Epithelial cell of esophagus (primary cell): Measurements from ENCODE around the gene COPZ2.
A peak's percentile ranks its signal among the peaks of the same experiment; 100 is the strongest.
"Not testable (repeated sequence)": the region's sequence is repeated elsewhere in the genome, so short reads cannot be mapped to it uniquely, and the experiment has no call there.

Experiments used
- DNase-seq: peaks from one replicate; pipeline ENCODE4 v3.0.0; 2010; ENCODE audit warnings: low read depth
- H3K4me3 ChIP-seq: 2 replicates; pipeline ENCODE4 v1.5.1; 2011; ENCODE audit warnings: mild to moderate bottlenecking, low read length, control low read depth
- TF ChIP-seq, protein P1 (sequence below): IDR thresholded peaks from 2 replicates; pipeline ENCODE4 v1.5.1; 2011; ENCODE audit warnings: low read depth, mild to moderate bottlenecking, low read length, control low read depth, inconsistent platforms; ENCODE audit not compliant: insufficient read depth; ENCODE audit errors: missing control alignments

COPZ2 gene

DNA sequence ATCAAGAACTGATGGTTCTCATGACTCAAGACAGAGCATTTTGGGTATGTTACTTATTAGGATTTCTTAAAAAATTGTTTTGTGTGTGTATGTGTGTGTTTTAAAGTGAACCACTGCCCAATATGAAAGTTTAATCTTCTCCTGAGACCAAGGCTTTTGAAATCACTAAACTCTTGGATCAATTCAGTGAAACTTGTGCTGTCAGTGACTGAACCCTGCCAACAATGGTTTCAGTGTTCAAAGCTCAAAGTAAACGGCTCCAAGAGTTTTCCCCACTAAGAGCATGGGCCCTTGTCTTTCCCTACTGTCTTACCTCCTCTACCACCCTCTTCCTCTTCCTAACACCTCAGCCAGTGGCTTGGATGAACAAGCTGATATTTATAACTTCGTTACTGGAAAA, 32.6 kb upstream of the COPZ2 start:
- TF ChIP-seq, protein P1, sequence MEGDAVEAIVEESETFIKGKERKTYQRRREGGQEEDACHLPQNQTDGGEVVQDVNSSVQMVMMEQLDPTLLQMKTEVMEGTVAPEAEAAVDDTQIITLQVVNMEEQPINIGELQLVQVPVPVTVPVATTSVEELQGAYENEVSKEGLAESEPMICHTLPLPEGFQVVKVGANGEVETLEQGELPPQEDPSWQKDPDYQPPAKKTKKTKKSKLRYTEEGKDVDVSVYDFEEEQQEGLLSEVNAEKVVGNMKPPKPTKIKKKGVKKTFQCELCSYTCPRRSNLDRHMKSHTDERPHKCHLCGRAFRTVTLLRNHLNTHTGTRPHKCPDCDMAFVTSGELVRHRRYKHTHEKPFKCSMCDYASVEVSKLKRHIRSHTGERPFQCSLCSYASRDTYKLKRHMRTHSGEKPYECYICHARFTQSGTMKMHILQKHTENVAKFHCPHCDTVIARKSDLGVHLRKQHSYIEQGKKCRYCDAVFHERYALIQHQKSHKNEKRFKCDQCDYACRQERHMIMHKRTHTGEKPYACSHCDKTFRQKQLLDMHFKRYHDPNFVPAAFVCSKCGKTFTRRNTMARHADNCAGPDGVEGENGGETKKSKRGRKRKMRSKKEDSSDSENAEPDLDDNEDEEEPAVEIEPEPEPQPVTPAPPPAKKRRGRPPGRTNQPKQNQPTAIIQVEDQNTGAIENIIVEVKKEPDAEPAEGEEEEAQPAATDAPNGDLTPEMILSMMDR = no peak
- no peak for DNase-seq
- H3K4me3 ChIP-seq = no peak overlapping the region

DNA sequence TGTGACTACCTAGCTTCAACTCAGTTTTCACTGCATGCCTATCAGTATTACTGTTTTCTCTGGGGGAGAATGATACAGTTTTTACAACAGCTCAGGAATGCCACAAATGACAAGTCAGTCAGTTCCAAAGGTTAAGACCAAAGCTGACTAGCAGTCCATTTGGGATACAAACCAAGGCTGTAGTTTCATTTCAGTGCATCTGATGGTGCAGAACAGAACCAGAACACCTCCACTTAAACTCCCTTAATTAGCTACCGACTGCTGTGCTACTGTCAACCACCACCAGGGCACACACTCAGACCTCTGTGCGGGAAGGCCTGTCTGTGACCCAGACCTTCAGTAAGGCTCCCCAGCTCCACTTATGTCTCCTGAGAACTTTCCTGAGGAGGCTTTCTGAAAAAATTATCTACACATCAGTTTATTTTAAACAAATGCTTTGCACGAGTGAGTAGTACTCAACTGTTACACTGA, 30.9 kb upstream of the COPZ2 start:
- TF ChIP-seq, protein P1 = peak; percentile 53
- no peak overlapping the region for H3K4me3 ChIP-seq
- DNase-seq = no peak

DNA sequence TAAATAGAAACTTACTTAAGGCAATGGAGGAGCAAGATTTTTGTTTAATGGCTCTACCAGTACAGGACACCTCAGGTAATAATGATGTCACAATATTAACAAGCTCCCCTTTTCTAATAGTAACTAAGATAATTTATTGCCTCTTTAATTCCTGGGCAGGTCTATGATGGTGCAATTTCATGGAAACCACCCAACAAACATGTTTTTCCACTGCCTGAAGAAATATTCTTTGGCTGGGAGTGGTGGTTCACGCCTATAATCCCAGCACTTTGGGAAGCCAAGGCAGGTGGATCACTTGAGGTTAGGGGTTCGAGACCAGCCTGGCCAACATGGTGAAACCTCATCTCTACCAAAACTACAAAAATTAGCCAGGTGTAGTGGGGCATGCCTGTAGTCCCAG, 30.2 kb upstream of the COPZ2 start:
- not testable (repeated sequence) for H3K4me3 ChIP-seq
- DNase-seq = peak; percentile 54

DNA sequence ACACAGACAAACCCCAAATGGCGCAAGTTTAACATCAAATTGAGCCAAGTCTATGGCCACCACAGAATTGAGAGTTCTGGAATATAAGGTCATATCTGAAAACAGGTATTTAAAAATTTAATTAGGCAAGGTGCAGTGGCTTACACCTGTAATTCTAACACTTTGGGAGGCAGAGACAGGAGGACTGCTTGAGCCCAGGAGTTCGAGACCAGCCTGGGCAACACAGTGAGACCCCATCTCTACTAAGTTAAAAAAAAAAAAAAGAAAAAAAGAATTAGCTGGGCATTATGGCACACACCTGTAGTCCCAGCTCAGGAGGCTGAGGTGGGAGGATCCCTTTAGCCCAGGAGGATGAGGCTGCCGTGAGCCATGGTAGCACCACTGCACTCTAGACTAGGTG, 29.6 kb upstream of the COPZ2 start:
- TF ChIP-seq, protein P1 = no peak
- DNase-seq = no peak
- no peak overlapping the region for H3K4me3 ChIP-seq

DNA sequence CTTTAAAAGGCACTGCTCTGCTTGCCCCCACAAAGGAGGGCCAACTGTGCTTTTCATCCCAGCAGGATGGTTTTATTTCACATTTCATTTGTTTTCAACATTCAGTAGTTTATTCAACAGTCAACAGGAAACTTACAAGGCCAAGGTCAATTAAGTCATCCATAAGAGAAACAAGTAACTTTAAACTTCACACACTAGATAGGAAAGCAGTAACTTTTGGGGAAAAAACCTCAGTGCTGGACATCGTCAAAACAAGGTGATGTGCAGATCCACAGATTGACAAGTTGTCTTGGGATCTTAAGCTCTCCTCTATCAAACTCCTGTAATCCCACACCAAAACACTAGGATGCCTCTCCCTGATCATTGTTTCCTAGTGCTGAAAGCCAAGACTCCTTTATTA, 29.1 kb upstream of the COPZ2 start:
- TF ChIP-seq, protein P1 = no peak
- DNase-seq = no peak
- no peak overlapping the region for H3K4me3 ChIP-seq

DNA sequence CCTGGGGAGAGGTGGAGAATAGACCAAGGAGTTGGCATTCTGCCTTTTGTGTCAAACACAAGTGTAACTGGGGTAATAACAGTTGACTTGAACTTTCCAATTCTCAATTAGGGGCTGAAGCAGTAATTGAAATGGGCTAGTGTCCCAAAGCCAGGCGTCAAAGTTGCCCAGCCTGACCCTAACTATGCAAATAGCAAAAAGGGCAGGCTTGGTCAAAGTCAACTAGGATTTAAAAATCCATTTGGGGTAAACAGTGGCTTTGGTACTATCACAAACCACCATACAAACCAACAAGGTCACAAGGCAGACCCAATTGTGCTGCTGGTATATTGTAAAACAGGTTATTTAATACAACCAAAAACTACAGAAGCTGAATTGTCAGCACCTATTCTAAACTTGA, 28.6 kb upstream of the COPZ2 start:
- no peak overlapping the region for H3K4me3 ChIP-seq
- no peak for DNase-seq
- TF ChIP-seq, protein P1 = no peak

DNA sequence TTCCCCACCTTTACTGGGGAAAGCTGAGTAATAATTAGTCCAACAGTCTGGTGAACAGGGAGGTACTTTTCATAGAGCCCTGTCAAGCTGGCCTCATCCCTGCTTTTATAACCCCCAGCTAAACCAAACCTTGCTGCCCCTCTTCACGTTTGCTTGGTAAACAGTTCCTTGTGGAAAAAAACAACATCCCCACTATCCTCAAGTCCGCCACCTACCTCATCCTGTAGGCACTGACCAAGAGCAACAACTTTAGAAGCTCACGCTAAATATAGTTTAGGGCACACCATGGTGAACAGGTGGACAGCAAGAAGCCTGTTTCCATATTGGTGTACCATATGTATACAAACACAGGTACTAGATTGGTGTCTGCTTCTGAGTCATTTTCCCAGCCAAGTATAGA, 27.0 kb upstream of the COPZ2 start:
- TF ChIP-seq, protein P1 = no peak
- no peak overlapping the region for H3K4me3 ChIP-seq
- no peak for DNase-seq

DNA sequence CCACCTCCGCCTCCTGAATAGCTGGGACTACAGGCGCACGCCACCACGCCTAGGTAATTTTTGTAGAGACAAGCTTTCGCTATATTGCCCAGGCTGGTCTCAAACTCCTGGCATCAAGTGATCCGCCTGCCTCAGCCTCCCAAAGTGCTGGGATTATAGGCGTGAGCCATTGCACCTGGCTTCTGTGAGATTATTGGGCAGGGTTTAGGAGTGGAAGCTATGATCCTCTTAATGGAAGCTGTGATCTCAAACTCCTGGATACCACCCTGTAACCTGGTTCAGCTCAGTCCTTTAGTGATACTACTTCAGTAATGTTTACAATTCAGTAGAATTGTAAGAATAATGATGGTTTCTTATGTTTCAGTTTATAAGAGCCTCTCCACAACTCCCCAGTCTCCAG, 24.7 kb upstream of the COPZ2 start:
- TF ChIP-seq, protein P1 = no peak
- no peak overlapping the region for H3K4me3 ChIP-seq
- no peak for DNase-seq
